NCI-H1105 (cell line): ENCODE data around the gene FAM110C.
"Not testable (repeated sequence)": the region's sequence is repeated elsewhere in the genome, so short reads cannot be mapped to it uniquely, and the experiment has no call there.

Experiments used
- DNase-seq: peaks from one replicate; lab custom pipeline; 2025; lab: John Stamatoyannopoulos, UW

FAM110C gene

GRCh38 chr2:46471-47345 is at the start of gene FAM110C:
FAM110C (minus strand) TSS chr2:46505; CDS start chr2:46385, 120 bp downstream.
- DNase-seq: peak; percentile 35

DNA sequence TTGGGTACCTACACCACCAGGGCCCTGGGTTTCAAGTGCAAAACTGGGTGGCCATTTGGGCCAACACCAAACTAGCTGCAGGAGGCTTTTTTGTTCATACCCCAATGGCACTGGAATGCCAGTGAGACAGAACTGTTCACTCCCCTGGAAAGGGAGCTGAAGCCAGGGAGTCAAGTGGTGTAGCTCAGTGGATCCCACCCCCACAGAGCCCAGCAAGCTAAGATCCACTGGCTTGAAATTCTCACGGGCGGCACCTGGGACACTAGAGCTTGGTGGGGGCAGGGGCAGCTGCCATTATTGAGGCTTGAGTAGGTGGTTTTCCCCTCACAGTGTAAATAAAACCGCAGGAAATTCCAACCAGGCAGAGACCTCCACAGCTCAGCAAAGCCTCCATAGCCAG is 46.0 kb upstream of the FAM110C start:
- DNase-seq: no peak

- DNase-seq: no peak
These were observed 44.5 kb upstream of the FAM110C start for GRCh38 chr2:90645-91312.

GRCh38 chr2:85761-86160 is 39.5 kb upstream of the FAM110C start:
- DNase-seq: no peak

GRCh38 chr2:84121-84520 is 37.8 kb upstream of the FAM110C start:
- no peak for DNase-seq

DNA sequence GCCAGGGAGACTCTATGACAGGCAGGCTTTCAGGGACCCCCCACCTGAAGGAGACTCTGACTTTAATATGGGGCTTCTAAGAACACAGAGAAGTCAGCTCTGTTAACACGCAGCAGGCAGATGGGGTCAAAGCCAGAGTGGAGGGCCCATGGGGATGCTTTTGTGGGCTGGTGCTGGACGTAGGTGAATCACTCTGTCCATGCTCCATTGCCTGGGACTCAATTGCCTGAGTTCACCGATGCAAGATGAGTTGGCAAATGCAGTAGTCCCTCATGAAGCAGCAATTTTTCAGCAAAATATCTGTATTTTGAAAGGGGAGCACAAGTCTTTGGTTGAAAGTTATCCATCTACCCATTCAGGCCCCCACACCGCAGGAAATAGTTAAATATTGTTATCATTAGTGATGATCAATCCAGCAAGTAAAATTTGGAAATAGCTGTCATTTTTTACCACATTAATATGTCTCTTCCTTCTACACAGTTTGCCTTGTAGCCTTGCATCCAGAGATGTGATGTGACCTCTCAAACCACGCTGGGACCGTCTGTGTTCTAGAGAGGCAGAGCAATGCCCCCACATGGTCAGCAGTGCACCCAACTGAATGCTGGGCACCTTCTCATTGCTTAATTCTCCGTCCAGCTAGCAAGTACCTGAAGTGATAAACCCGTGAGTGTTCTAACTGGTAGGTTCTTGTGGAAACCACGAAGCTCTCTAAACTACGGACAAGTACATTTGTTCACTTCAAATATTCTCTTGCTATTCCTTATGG is 34.8 kb upstream of the FAM110C start:
- DNase-seq: no peak

DNA sequence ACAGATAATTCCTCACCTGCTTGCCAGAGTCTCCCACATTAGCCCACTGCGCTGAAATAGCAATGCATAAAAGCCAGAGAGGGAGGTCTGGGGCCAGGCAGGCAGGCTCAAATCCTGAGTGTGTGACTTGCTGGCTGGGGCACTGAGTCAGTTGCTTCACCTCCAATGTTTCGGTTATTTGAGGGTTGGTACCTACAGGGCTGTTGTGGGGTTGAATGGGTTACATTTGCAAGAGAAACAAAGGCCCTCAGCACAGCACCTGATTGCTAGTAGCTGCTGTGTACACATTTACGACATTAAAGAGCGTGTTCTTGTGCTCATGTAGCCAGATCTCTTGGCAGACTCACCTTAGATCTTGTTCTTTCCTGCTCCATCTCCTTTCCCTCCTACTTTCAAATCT is 34.1 kb upstream of the FAM110C start:
- DNase-seq: no peak

- DNase-seq: no peak
These were observed 25.2 kb upstream of the FAM110C start for GRCh38 chr2:71309-72035.

- DNase-seq: peak; percentile 49
These were observed 23.4 kb upstream of the FAM110C start for GRCh38 chr2:69366-70344.

DNA sequence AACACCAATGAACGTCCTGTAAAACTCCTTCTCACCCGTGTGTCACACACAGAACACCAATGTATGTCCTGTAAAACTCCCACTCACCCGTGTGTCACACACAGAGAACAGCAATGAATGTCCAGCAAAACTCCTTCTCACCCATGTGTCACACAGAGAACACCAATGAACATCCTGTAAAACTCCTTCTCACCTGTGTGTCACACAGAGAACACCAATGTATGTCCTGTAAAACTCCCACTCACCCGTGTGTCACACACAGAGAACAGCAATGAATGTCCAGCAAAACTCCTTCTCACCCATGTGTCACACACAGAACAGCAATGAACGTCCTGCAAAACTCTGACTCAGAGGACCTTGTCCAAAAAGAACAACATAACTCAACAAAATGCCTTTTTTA is 22.3 kb upstream of the FAM110C start:
- not testable (repeated sequence) for DNase-seq

DNA sequence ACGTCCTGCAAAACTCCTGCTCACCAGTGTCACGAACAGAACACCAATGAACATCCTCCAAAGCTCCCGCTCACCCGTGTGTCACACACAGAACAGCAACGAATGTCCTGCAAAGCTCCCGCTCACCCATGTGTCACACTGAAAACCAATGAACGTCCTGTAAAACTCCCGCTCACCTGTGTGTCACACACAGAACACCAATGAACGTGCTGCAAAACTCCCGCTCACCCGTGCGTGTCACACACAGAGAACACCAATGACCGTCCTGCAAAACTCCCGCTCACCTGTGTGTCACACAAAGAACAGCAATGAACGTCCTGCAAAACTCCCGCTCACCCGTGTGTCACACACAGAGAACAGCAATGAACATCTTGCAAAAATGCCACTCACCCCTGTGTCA is 20.5 kb upstream of the FAM110C start:
- DNase-seq: no peak

DNA sequence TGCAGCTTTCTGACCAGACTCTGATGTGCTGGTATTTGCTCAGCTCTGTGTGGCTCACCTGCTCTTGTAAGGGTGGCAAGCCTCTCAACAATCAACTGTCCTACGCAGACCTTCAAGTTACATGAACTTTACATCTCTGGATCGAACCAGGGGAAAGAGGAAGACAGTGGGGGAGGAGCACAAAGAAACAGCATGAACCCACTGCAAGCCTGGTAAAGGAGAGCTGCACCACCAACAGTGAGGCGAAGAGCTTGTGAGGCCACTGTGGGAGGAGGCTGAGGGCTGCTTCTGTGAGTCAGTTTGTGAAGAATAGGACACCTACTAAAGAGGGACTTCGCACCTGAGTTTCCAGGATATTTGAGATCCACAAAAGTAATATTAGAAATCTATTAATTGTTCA is 18.8 kb upstream of the FAM110C start:
- no peak for DNase-seq

DNA sequence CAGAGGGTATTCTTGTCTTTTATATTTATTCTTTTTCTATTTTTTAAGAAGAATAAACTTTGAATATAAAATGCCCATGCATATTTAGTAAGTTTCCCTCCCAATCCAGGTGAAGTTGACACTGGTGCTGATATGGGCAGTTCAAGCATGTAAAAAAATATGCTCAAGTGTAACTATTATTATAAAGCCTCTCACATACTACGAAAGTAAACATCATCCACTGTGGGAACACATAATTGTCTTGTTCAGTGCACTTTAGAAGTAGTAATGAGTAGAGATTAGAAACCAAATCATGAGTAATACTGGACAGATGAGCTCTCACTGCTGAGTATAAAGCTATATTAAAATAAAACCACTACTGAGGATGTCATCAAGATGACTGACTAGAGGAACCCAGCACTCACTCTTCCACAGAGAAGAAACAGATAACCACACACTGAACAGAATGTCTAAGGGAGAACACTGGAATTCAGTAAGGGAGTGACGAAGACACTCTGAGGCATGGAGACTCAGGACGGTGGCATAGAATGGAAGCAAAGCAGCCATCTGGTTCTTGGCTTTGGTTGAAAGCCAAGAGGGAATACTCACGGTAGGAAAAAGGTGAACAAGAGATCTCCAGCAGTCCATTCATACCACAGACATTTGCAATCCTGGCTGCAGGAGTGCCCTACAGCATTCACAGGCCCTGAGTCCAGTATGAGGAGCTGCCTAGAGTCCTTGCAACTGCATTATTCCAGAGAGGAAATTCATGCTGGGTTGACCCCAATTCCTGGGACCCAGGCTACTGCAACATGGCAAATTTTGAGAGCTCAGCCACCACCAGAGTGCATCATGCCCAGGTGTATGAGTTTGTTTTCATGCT is 9.5 kb upstream of the FAM110C start:
- DNase-seq: no peak

DNA sequence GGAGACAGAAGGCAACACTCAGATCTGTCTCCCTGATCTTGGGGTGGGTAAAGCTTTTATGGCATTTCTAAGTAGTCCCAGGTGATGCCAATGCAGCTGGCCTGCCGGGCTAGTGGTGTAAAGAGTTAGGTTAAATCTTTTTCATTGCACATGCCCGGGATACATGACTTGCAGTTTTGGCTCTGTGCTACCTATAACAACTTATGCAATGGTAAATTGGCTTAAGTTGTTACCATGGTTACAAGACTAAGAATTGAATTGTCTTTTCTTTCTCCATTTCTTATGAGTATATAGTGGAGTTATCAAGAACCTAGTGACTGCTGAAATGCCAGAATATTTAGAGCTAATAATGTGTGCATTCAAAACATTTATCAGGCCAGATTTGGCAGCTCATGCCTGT is 5.3 kb upstream of the FAM110C start:
- DNase-seq: no peak

DNA sequence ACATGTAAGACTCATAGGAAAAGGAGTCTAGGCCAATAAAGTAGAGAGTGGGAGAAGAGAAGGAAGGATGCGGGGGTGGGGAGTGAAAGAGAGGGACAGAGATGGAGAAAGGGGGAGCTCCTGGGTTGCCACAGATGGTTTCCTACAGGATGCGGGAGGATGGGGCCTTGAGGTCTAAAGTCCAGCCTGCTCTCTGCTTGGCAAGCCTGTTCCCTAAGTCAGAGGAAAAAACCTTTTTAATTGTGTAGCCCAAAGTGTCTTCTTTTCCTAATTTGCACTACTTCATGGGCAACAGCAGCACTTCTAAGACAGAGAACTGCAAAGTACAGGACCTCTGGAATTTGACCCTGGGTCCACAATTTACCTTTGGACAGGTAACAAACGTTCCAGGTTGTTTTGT is 1.4 kb upstream of the FAM110C start:
- DNase-seq: no peak

DNA sequence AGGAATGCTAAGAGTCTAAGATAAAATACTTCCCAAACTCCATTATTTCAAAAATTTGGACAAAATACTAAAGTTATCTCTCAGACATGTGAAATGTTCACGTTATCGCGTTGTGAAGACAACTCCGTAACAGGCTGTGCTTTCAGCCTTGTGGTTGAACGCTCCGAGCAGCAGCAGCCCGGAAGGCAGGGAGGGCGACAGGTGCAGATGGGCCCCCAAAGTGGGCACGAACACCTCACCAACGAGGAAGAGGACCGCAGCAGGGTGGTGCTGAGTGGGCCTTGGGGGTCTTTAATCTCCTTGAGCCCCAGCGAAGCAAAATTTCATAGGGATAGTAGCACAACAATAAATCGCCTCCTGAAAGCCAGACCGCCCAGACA is 1.0 kb upstream of the FAM110C start:
- no peak for DNase-seq

DNA sequence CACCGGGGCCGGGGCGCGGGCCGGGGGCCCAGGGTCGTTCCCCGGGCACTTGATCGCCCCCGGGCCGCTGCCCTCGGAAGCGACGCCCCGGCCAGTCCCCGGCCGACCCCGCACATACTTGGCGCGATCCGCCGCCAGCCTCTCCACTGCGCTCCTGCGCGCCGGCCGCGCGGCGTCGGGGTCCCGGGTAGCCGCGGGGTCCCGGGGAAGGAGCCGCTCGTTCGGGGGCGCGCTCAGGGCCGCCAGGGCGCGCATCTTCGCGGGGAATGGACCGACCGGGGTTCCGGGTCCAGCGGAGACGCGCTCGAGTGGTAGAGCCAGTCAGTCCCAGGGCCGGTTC is 204 bp downstream of the FAM110C start:
- DNase-seq: no peak

DNA sequence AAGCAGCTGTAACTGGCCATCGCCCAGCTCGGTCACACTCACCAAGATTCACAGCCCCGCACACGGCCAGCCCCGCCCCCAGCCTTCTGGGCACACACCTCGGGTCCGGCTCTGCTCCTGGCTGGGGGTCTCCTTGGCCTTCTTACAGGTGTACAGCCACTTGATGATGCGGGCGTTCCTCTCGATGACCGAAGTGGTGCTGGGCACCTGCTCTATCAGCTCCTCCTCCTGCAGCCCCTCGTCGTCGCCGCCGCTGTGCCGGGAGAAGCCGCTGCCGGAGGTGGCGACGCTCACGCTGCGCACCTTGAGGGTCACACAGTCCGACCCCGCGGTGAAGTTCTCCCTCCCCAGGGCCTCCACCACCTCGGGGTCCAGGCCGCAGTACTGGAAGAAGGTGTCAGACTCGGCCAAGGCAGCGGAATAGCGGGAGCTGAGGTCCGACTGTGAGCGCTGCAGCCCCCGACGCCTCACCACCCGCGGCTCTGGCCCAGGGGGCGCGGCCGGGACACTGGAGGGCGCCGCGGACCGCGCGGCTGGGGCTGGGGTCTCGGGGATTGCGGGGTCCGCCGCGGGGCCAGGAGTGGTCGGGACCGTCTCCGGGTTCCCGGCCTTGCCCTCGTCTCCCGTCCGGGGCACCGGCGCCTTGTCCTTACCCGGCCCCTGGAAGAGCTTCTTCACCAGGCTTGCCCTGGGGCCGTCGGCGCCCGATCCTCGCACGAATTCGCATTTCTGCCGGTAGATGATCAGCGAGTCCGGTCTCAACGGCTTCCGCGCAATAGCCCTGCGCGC is 769 bp downstream of the FAM110C start:
- no peak for DNase-seq

DNA sequence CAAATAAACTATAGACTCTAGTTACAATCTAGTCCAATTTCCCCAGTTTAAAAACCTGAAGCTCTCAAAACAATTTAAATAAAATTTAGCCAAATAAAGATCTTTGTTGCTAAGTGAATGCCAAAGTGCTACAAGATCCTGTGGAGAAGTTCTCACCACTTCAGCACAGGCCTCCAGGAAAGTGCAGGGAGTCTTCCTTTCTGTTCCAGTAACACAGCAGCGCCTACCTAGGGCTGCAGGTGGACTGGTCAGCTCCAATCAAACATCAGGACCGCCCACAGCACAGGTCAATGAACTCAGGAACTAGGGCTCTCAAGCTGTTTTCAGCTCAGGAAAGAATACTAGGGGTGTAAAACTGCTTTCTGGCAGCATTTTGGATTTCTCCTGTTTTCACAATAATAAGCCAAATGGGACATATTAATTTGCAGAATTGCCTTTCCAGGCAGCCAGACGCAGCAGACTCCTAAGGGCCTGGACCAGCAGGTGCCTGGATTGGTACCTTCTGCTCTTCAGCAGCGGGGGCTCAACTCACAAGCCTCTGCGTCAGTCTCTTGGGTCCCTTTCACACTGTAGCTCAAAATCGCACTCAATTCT is 1.5 kb downstream of the FAM110C start:
- no peak for DNase-seq
